ENCODE data around the gene NKX6-2. TPM values are rescaled to one million over a fixed set of nuclear protein-coding genes. Genes with fewer than 3 reads are reported as not detected.

NKX6-2 gene
- total RNA-seq, 4 donors from 2014 or later: not detected

DNA sequence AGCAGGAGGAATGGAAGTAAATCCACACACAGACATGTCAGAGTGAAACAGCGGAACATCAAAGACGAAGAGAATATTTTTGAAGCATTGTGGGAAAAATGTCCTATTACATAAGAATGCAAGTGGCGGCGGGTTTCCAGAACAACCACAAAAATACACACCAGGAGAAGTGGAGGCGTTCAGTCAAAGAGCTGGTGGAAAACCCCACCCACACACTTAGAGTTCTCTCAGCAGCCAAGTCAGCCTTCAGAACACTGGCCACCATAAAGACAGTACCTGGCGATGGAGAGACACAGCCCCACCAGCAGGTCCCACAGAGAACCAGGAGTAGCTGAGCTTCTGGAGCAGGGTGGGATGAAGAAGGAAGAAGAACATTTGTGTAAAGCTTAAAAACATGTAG lies 23.7 kb downstream of the NKX6-2 start:
- H3K4me1 ChIP-seq: no peaks in the 10 kb centered on the region
- 82 to 93% methylated on average over 5 of the region's 6 CpGs for WGBS, 2 donors (ENCODE audit: low coverage in 1 of 2)
- no peak for ATAC-seq
- H3K9me3 ChIP-seq: no peaks in the 10 kb centered on the region
- H3K27ac ChIP-seq: no peak overlapping the region
- H3K36me3 ChIP-seq: peaks cover 0 to 91% of the 10 kb centered on the region in 2 donors
- TF ChIP-seq EP300 (IDR thresholded peaks at IDR 0.05) (no peak), POLR2A (IDR thresholded peaks at IDR 0.05) (no peak), POLR2AphosphoS5 (IDR thresholded peaks at IDR 0.05) (no peak), CTCF (IDR thresholded peaks at IDR 0.05) (no peak)
- no peak overlapping the region for H3K4me3 ChIP-seq
- H3K27me3 ChIP-seq: no peaks in the 10 kb centered on the region

DNA sequence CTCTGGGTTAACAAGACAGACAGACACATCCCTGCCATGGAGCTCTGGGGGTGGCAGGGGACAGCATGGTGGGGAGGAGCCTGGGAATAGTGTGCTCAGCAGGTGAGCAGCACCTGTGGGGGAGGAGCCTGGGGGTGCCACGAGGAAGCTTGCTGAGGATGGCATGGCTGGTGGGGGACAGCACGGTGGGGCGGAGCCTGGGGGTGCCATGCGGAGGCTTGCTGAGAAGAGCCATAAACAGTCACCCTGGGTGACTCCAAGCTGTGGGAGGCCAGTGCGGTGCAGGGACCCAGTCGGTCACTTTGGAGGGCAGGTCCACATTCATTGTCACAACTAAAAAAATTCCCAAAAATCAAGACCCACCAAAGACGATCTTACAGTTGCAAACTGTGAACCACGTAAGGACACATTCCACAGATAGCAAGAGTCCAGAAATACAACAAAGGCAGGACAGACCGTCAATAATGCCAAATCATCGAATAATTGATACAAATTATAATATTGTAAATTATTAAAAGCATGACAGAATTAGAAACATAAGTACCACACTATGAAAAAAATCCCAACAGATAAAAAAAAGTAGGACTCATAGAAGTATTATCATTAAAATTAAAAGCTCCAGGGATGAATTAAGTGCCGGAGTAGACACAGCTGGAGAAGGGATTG lies 24.4 kb downstream of the NKX6-2 start:
- H3K4me3 ChIP-seq: no peak overlapping the region
- H3K27ac ChIP-seq: no peak overlapping the region
- ATAC-seq: no peak
- H3K27me3 ChIP-seq: no peaks in the 10 kb centered on the region
- peaks cover 0 to 94% of the 10 kb centered on the region in 2 donors for H3K36me3 ChIP-seq
- no peaks in the 10 kb centered on the region for H3K4me1 ChIP-seq
- 80 to 97% methylated on average over 4 to 8 of the region's 11 CpGs for WGBS, 2 donors (ENCODE audit: low coverage in 1 of 2)
- no peaks in the 10 kb centered on the region for H3K9me3 ChIP-seq
- TF ChIP-seq POLR2A (IDR thresholded peaks at IDR 0.05) (no peak), POLR2AphosphoS5 (IDR thresholded peaks at IDR 0.05) (no peak), CTCF (IDR thresholded peaks at IDR 0.05) (no peak), EP300 (IDR thresholded peaks at IDR 0.05) (no peak)

DNA sequence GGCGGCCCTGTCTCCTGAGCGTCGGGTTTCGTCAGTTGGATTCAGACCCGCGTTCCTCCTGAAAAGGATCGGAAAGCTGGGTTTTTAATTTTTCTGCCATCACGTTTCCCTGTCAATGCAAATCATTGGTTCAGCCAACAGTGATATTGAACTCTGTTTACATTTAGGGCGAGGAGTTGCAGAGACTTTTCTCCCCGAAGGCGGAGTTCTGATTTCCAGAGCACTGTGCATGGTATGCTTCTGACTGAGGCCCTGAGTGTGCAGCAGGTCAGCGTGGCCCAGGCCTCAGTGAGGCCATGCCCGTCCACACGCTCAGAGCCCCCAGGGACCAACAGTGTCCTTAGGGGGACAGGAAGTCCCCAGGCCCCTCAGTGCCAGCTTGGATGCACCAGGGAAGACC lies 27.1 kb downstream of the NKX6-2 start:
- ATAC-seq: no peak
- WGBS, 2 donors (ENCODE audit: low coverage in 1 of 2): 84% methylated on average over 8 of the region's 14 CpGs; no CpG with 5 or more reads in 1 of the 2 donors
- TF ChIP-seq CTCF (IDR thresholded peaks at IDR 0.05): no peak
- TF ChIP-seq EP300 (IDR thresholded peaks at IDR 0.05): no peak
- no peak for TF ChIP-seq POLR2A (IDR thresholded peaks at IDR 0.05)
- TF ChIP-seq POLR2AphosphoS5 (IDR thresholded peaks at IDR 0.05): no peak
- Histone ChIP-seq H3K4me1 (no peaks in the 10 kb centered on the region), H3K27me3 (no peaks in the 10 kb centered on the region), H3K4me3 (no peak overlapping the region), H3K27ac (no peak overlapping the region), H3K36me3 (peaks cover 0 to 99% of the 10 kb centered on the region in 2 donors), H3K9me3 (no peaks in the 10 kb centered on the region)

- WGBS, 2 donors (ENCODE audit: low coverage in 1 of 2): 92 to 93% methylated on average over 3 to 14 of the region's 27 CpGs
- peaks cover 0 to 99% of the 10 kb centered on the region in 2 donors for H3K36me3 ChIP-seq
- TF ChIP-seq POLR2AphosphoS5 (IDR thresholded peaks at IDR 0.05) (no peak), CTCF (IDR thresholded peaks at IDR 0.05) (no peak), POLR2A (IDR thresholded peaks at IDR 0.05) (no peak), EP300 (IDR thresholded peaks at IDR 0.05) (no peak)
- H3K9me3 ChIP-seq: no peaks in the 10 kb centered on the region
- no peak for ATAC-seq
- H3K27ac ChIP-seq: no peak overlapping the region
- no peaks in the 10 kb centered on the region for H3K27me3 ChIP-seq
- H3K4me1 ChIP-seq: no peaks in the 10 kb centered on the region
- no peak overlapping the region for H3K4me3 ChIP-seq
Measured at GRCh38 chr10:132757171-132757570, 28.8 kb downstream of the NKX6-2 start.

DNA sequence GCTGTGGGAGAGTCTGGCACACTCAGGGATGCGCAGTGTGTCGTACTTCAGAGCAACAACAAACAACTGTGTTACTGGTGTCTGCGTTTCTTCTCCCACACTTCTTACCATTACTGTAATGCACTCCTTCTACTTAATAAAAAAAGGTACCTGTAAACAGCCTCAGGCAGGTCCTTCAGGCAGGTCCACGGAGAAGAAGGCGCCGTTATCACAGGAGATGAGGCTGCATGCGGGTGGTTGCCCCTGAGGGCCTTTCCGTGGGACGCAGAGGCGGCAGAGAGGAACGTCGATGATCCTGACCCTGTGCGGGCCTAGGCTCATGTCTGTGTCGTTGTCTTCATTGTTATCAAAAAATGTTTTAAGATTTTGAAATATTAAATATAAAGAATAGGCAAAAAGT lies 29.4 kb downstream of the NKX6-2 start:
- ATAC-seq: no peak

More for the DNA sequence above, 29.4 kb downstream of the NKX6-2 start:
- H3K27ac ChIP-seq: no peak overlapping the region
- H3K27me3 ChIP-seq: no peaks in the 10 kb centered on the region
- 84 to 91% methylated on average over 8 to 12 of the region's 14 CpGs for WGBS, 2 donors (ENCODE audit: low coverage in 1 of 2)
- no peaks in the 10 kb centered on the region for H3K9me3 ChIP-seq
- peaks cover 0 to 99% of the 10 kb centered on the region in 2 donors for H3K36me3 ChIP-seq
- no peak for TF ChIP-seq POLR2A (IDR thresholded peaks at IDR 0.05)
- TF ChIP-seq EP300 (IDR thresholded peaks at IDR 0.05): no peak
- TF ChIP-seq CTCF (IDR thresholded peaks at IDR 0.05): no peak
- TF ChIP-seq POLR2AphosphoS5 (IDR thresholded peaks at IDR 0.05): no peak
- H3K4me3 ChIP-seq: no peak overlapping the region
- no peaks in the 10 kb centered on the region for H3K4me1 ChIP-seq

Measured in gastroesophageal sphincter (tissue), 4 donors.